BE2C (cell line): ENCODE measurements around the gene TP53BP2. TPM values are rescaled to one million over a fixed set of nuclear protein-coding genes. Genes with fewer than 3 reads are reported as not detected.
"Not testable (repeated sequence)": the region's sequence is repeated elsewhere in the genome, so short reads cannot be mapped to it uniquely, and the experiment has no call there.

ENCODE experiments used
- DNase-seq: peaks from one replicate; pipeline ENCODE4 v3.0.0-alpha.2; 2020
- H3K27me3 ChIP-seq: fragments of 250-450 bp; sonication (Bioruptor Pico); 2 replicates; pipeline ENCODE4 v1.5.1; 2020; ENCODE audit warnings: mild to moderate bottlenecking
- H3K36me3 ChIP-seq: fragments of 250-450 bp; sonication (Bioruptor Pico); 2 replicates; pipeline ENCODE4 v1.5.1; 2020; ENCODE audit warnings: mild to moderate bottlenecking
- H3K4me1 ChIP-seq: fragments of 250-450 bp; sonication (Bioruptor Pico); 2 replicates; pipeline ENCODE4 v1.5.1; 2020
- H3K4me3 ChIP-seq: 2 replicates; pipeline ENCODE4 v1.5.1; 2011; ENCODE audit warnings: low read depth, low read length
- H3K9me3 ChIP-seq: fragments of 250-450 bp; sonication (Bioruptor Pico); 2 replicates; pipeline ENCODE4 v1.5.1; 2020
- CTCF ChIP-seq: IDR thresholded peaks from 2 replicates; pipeline ENCODE4 v1.5.1; 2012; ENCODE audit warnings: mild to moderate bottlenecking, low read depth, low read length
- polyA plus RNA-seq: library from polyadenylated mRNA; unstranded; fragments of >200 nt; gene quantifications from one replicate; pipeline ENCODE4 v1.2.1, GENCODE V29; 2012; ENCODE audit warnings: low read depth, missing spikeins; ENCODE audit not compliant: insufficient read length, insufficient read depth

The TP53BP2 gene
- polyA plus RNA-seq = 16.3 TPM

- peak; percentile 66 for TF ChIP-seq CTCF
- Histone ChIP-seq H3K27me3 (no peaks in the 10 kb centered on the region), H3K4me1 (no peaks in the 10 kb centered on the region), H3K36me3 (peaks cover 4% of the 10 kb centered on the region; the same call in 1 of the 2 replicates), H3K9me3 (no peaks in the 10 kb centered on the region), H3K4me3 (peak within 1 kb of the TSS; percentile 74)
- peak; percentile 92 for DNase-seq
Measured at GRCh38 chr1:223845810-223846682, at the start of gene TP53BP2. Gene TP53BP2 (minus strand): TSS chr1:223845947. CDS start chr1:223845680, 267 bp downstream.

- not testable (repeated sequence) for H3K4me3 ChIP-seq, H3K36me3 ChIP-seq, H3K4me1 ChIP-seq, DNase-seq, H3K9me3 ChIP-seq, H3K27me3 ChIP-seq
Measured at GRCh38 chr1:223890494-223890893, 44.7 kb upstream of the TP53BP2 start.

DNA sequence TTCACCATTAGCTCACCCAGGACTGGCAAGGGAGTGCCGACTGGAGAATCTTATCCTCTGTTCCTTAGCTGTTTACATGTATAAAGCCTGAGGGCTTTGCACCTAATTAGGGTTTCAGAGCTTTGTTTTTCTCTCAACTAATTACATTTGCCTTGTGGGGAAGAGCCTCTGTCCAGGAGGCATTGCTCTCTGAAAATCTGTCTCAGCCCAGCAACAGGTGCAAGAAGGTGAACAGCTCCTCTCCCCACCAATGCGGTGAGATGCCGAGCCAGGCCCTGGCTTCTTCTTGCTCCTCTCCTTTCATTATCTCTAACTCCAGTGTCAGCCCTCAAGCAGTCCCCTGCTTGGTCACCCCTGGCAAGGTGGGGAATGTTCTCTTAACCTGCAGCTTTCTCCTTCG is 43.6 kb upstream of the TP53BP2 start:
- not testable (repeated sequence) for H3K36me3 ChIP-seq, H3K4me3 ChIP-seq, DNase-seq, H3K4me1 ChIP-seq, H3K27me3 ChIP-seq, H3K9me3 ChIP-seq

GRCh38 chr1:223887747-223888418 is 42.1 kb upstream of the TP53BP2 start:
- no peak overlapping the region for H3K4me3 ChIP-seq
- no peaks in the 10 kb centered on the region for H3K27me3 ChIP-seq
- DNase-seq = no peak
- H3K36me3 ChIP-seq = no peaks in the 10 kb centered on the region
- TF ChIP-seq CTCF = no peak
- H3K4me1 ChIP-seq = no peaks in the 10 kb centered on the region
- no peaks in the 10 kb centered on the region for H3K9me3 ChIP-seq

DNA sequence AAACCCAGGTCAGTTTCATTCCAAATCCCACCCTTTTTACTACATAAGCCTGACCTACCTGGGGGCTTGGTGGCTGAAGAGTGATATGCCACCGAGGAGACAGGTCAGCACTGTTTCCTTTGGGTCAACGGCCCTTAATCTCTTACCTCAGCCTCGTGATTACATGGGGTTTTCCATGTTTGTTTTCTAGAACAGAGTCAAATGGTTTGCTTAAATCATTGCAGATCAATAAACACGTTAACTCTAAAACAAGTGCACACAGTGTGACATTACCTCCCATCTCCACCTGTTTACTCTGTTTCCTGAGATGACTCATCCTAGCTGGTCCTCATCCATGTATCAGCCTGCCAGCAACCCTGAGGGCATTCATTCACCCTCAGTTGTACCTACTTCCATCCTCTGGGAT is 40.8 kb upstream of the TP53BP2 start:
- no peak for TF ChIP-seq CTCF
- H3K36me3 ChIP-seq = no peaks in the 10 kb centered on the region

GRCh38 chr1:223885614-223886013 is 39.9 kb upstream of the TP53BP2 start:
- H3K9me3 ChIP-seq = no peaks in the 10 kb centered on the region
- H3K4me3 ChIP-seq = no peak overlapping the region
- no peaks in the 10 kb centered on the region for H3K36me3 ChIP-seq
- no peaks in the 10 kb centered on the region for H3K4me1 ChIP-seq
- DNase-seq = no peak
- H3K27me3 ChIP-seq = no peaks in the 10 kb centered on the region
- no peak for TF ChIP-seq CTCF

More for the DNA sequence above, 40.8 kb upstream of the TP53BP2 start:
- H3K4me1 ChIP-seq = no peaks in the 10 kb centered on the region
- H3K9me3 ChIP-seq = no peaks in the 10 kb centered on the region
- H3K27me3 ChIP-seq = no peaks in the 10 kb centered on the region
- DNase-seq = no peak
- H3K4me3 ChIP-seq = no peak overlapping the region
